WTC11 (cell line): ENCODE measurements around the gene SALL4.

ENCODE experiments used
- AFF4 ChIP-seq: sonication (generic); formaldehyde crosslinking; IDR thresholded peaks from 2 replicates; pipeline ENCODE4 v1.8.1; 2023; ENCODE audit warnings: mild to moderate bottlenecking, missing genetic modification reagents, borderline replicate concordance
- ATF6 ChIP-seq: sonication (generic); formaldehyde crosslinking; IDR thresholded peaks from 2 replicates; pipeline ENCODE4 v1.8.1; 2023; ENCODE audit warnings: mild to moderate bottlenecking, missing genetic modification reagents
- CBFB ChIP-seq: sonication (generic); formaldehyde crosslinking; IDR thresholded peaks from 2 replicates; pipeline ENCODE4 v1.8.1; 2022; ENCODE audit warnings: mild to moderate bottlenecking, low read depth, missing genetic modification reagents
- FOXP1 ChIP-seq: sonication (generic); formaldehyde crosslinking; IDR thresholded peaks from 2 replicates; pipeline ENCODE4 v1.8.0; 2022; ENCODE audit warnings: missing genetic modification reagents, mild to moderate bottlenecking, moderate library complexity, borderline replicate concordance
- FOXP4 ChIP-seq: sonication (generic); formaldehyde crosslinking; IDR thresholded peaks from 2 replicates; pipeline ENCODE4 v1.8.0; 2022; ENCODE audit warnings: mild to moderate bottlenecking, missing genetic modification reagents
- JUN ChIP-seq: sonication (generic); formaldehyde crosslinking; IDR thresholded peaks from 2 replicates; pipeline ENCODE4 v1.8.0; 2023; ENCODE audit warnings: mild to moderate bottlenecking, missing genetic modification reagents
- NR3C1 ChIP-seq: sonication (generic); formaldehyde crosslinking; conservative IDR thresholded peaks from 2 replicates; pipeline ENCODE4 v1.8.1; 2023; ENCODE audit warnings: low read depth, mild to moderate bottlenecking, missing genetic modification reagents
- SP1 ChIP-seq: sonication (generic); formaldehyde crosslinking; conservative IDR thresholded peaks from 2 replicates; pipeline ENCODE4 v1.8.1; 2022; ENCODE audit warnings: missing genetic modification reagents
- TP53 ChIP-seq: sonication (generic); formaldehyde crosslinking; IDR thresholded peaks from 2 replicates; pipeline ENCODE4 v1.8.1; 2023; ENCODE audit warnings: mild to moderate bottlenecking, missing genetic modification reagents
- USF2 ChIP-seq: sonication (generic); formaldehyde crosslinking; IDR thresholded peaks from 2 replicates; pipeline ENCODE4 v1.8.1; 2023; ENCODE audit warnings: mild to moderate bottlenecking, missing genetic modification reagents, moderate library complexity
- ZNF138 ChIP-seq: sonication (generic); formaldehyde crosslinking; conservative IDR thresholded peaks from 2 replicates; pipeline ENCODE4 v1.8.1; 2022; ENCODE audit warnings: mild to moderate bottlenecking, moderate library complexity, missing genetic modification reagents
- ZNF219 ChIP-seq: sonication (generic); formaldehyde crosslinking; IDR thresholded peaks from 2 replicates; pipeline ENCODE4 v1.8.0; 2023; ENCODE audit warnings: missing genetic modification reagents, mild to moderate bottlenecking, borderline replicate concordance
- TF ChIP-seq, protein P1 (sequence below): sonication (generic); formaldehyde crosslinking; IDR thresholded peaks from 2 replicates; pipeline ENCODE4 v1.8.1; 2023; ENCODE audit warnings: mild to moderate bottlenecking, moderate library complexity, missing genetic modification reagents
- TF ChIP-seq, protein P2 (sequence below): fragments of 200-600 bp; IDR thresholded peaks from 2 replicates; pipeline ENCODE4 v1.8.0; 2022; ENCODE audit warnings: antibody characterized with exemption

DNA sequence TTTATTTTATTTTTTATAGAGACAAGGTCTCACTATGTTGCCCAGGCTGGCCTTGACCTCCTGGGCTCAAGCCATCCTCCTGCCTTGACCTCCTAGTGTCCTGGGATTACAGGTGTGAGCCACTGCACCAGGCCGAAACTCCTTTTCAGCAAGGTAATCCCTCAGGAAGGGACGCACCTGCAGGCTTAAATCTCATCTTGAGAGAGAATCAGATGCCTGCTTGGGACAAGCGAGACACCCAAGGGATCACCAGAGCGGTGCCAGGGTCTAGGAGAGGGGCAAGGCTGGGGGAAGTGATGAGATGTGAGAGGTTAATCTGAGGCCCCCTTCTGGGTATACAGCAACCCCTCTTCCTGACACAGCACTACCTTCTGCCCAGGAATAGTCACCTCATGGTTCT is 30.1 kb downstream of the SALL4 start:
- TF ChIP-seq, protein P1, sequence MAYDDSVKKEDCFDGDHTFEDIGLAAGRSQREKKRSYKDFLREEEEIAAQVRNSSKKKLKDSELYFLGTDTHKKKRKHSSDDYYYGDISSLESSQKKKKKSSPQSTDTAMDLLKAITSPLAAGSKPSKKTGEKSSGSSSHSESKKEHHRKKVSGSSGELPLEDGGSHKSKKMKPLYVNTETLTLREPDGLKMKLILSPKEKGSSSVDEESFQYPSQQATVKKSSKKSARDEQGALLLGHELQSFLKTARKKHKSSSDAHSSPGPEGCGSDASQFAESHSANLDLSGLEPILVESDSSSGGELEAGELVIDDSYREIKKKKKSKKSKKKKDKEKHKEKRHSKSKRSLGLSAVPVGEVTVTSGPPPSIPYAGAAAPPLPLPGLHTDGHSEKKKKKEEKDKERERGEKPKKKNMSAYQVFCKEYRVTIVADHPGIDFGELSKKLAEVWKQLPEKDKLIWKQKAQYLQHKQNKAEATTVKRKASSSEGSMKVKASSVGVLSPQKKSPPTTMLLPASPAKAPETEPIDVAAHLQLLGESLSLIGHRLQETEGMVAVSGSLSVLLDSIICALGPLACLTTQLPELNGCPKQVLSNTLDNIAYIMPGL (CRISPR knock-in tag): no peak
- no peak for TF ChIP-seq CBFB
- no peak for TF ChIP-seq USF2 (CRISPR knock-in tag)
- TF ChIP-seq ZNF138 (CRISPR knock-in tag): no peak
- no peak for TF ChIP-seq FOXP4
- TF ChIP-seq, protein P2, sequence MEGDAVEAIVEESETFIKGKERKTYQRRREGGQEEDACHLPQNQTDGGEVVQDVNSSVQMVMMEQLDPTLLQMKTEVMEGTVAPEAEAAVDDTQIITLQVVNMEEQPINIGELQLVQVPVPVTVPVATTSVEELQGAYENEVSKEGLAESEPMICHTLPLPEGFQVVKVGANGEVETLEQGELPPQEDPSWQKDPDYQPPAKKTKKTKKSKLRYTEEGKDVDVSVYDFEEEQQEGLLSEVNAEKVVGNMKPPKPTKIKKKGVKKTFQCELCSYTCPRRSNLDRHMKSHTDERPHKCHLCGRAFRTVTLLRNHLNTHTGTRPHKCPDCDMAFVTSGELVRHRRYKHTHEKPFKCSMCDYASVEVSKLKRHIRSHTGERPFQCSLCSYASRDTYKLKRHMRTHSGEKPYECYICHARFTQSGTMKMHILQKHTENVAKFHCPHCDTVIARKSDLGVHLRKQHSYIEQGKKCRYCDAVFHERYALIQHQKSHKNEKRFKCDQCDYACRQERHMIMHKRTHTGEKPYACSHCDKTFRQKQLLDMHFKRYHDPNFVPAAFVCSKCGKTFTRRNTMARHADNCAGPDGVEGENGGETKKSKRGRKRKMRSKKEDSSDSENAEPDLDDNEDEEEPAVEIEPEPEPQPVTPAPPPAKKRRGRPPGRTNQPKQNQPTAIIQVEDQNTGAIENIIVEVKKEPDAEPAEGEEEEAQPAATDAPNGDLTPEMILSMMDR: no peak
- TF ChIP-seq ATF6 (CRISPR knock-in tag): no peak
- no peak for TF ChIP-seq NR3C1 (CRISPR knock-in tag)
- no peak for TF ChIP-seq ZNF219 (CRISPR knock-in tag)
- TF ChIP-seq FOXP1 (CRISPR knock-in tag): no peak
- no peak for TF ChIP-seq SP1 (CRISPR knock-in tag)
- TF ChIP-seq JUN: no peak
- no peak for TF ChIP-seq TP53
- TF ChIP-seq AFF4 (CRISPR knock-in tag): no peak
